SK-N-SH treated with all-trans-retinoic acid at 6 μM for 48 hours (cell line): ENCODE data around the gene DPRX.

Experiments used
- CREB5 ChIP-seq: fragments of 250-450 bp; sonication (Bioruptor Pico); IDR thresholded peaks from 2 replicates; pipeline ENCODE4 v1.5.1; 2020; ENCODE audit warnings: low read depth, mild to moderate bottlenecking, moderate library complexity
- OSR1 ChIP-seq: fragments of 250-450 bp; sonication (Bioruptor Pico); IDR thresholded peaks from 2 replicates; pipeline ENCODE4 v1.8.0; 2022; ENCODE audit warnings: moderate library complexity, mild to moderate bottlenecking, inconsistent platforms
- PATZ1 ChIP-seq: fragments of 250-450 bp; sonication (Bioruptor Pico); IDR thresholded peaks from 2 replicates; pipeline ENCODE4 v1.8.0; 2020; ENCODE audit warnings: mild to moderate bottlenecking, moderate library complexity, borderline replicate concordance
- TOX ChIP-seq: fragments of 250-450 bp; sonication (Bioruptor Pico); IDR thresholded peaks from 2 replicates; pipeline ENCODE4 v1.8.0; 2021; ENCODE audit warnings: mild to moderate bottlenecking, moderate library complexity, borderline replicate concordance
- ZFP3 ChIP-seq: fragments of 250-450 bp; sonication (Bioruptor Pico); IDR thresholded peaks from 2 replicates; pipeline ENCODE4 v1.5.0; 2020; ENCODE audit warnings: mild to moderate bottlenecking, moderate library complexity
- ZFP30 ChIP-seq: fragments of 450-650 bp; formaldehyde crosslinking; IDR thresholded peaks from 2 replicates; pipeline ENCODE4 v1.5.0; 2022; ENCODE audit warnings: mild to moderate bottlenecking, moderate library complexity

GRCh38 chr19:53626976-53627375 is 4.8 kb upstream of the DPRX start:
- TF ChIP-seq PATZ1 (CRISPR knock-in tag), result no peak
- TF ChIP-seq CREB5 (CRISPR knock-in tag), result no peak
- no peak for TF ChIP-seq ZFP3
- TF ChIP-seq ZFP30 (CRISPR knock-in tag), result no peak
- no peak for TF ChIP-seq TOX (CRISPR knock-in tag)
- TF ChIP-seq OSR1 (CRISPR knock-in tag), result no peak
